Measurements from ENCODE around the gene HS6ST2. TPM values are rescaled to one million over a fixed set of nuclear protein-coding genes. Genes with fewer than 3 reads are reported as not detected.

Gene HS6ST2
- total RNA-seq, 1 experiment from 2014 or later: 24.6 TPM

DNA sequence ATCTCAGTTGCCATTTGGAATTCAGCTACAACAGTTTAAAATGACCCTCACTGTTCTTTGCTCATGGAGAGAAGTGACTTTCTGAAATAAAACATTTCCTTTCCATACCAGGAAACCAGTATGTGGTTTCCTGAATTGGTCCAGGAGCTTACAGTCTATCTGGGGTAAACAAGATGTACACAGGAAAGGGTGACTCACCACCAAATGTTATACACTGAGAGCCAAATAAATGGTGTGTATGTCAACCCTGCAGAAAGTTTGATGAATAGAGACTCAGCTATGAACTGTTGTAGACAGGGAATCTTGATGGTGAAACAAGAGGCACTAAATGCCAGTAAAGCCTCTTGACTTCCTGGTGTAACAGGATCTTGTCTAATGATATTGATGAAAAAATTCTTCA, 100.4 kb downstream of the HS6ST2 start (continued):
- TF ChIP-seq CBX3 (IDR thresholded peaks at IDR 0.05; ENCODE audit: low read depth): no peak

DNA sequence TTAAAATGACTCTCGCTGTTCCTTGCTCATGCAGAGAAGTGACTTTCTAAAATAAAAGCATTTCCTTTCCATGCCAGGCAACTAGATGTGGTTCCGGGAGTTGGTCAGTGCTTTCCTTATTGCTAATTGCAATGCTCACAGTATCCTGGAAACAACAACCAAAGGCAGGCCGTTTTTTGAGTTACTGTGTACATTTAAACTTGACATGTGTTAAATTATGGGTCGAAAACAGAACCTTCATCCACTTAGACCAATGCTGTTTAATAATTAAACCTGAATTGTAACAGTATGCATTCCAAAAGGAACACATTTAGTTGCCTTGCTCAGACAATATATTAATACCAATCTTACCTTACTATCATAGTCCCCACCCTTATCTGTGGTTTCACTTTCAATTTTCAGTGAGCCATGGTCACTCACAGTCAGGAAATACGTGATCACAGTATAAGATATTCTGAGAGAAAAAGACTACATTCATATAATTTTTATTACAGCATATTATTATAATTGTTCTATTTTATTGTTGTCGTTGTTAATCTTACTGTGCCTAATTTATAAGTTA, 102.6 kb downstream of the HS6ST2 start:
- H3K9ac ChIP-seq (ENCODE audit: low read length): no peak overlapping the region
- H3K4me2 ChIP-seq (ENCODE audit: low read length): no peak overlapping the region
- H3K4me3 ChIP-seq (replicated peaks in 1 of 2; ENCODE audit: low read depth in 1 of 2, low read length in 2 of 2): no peak overlapping the region
- no peak for DNase-seq (ENCODE audit: low read depth, low spot score)
- no peaks in the 10 kb centered on the region for H3K9me3 ChIP-seq (ENCODE audit: control insufficient read depth in 1 of 2, insufficient read depth in 1 of 2, low read depth in 1 of 2, low read length in 2 of 2)
- no peak overlapping the region for H3K27ac ChIP-seq (ENCODE audit: low read depth, low read length)
- intact Hi-C loops (cut with micrococcal nuclease): no loop called here
- ATAC-seq: no peak
- no peaks in the 10 kb centered on the region for H4K20me1 ChIP-seq (ENCODE audit: insufficient read depth)
- ChIA-PET CTCF (no interaction called here), RAD21 (ENCODE audit: low non-redundant PET in 1 of 2, low total read pairs in 2 of 2, uncharacterized antibody in 2 of 2, unreplicated experiment in 2 of 2) (no interaction called here), POLR2A (no interaction called here)
- no peaks in the 10 kb centered on the region for H3K36me3 ChIP-seq (ENCODE audit: control insufficient read depth in 1 of 2, insufficient read depth in 2 of 2, low read length in 2 of 2)
- H3K79me2 ChIP-seq (ENCODE audit: insufficient read depth, low read length): peaks cover 5% of the 10 kb centered on the region; the same call in 1 of the 2 replicates
- no peak overlapping the region for H2AFZ ChIP-seq (ENCODE audit: low read depth, low read length, poor library complexity, severe bottlenecking)
- no peak for TF ChIP-seq CEBPB (IDR thresholded peaks at IDR 0.05; ENCODE audit: low read depth)
- TF ChIP-seq CBX3 (IDR thresholded peaks at IDR 0.05; ENCODE audit: low read depth): no peak
- no peaks in the 10 kb centered on the region for H3K9me2 ChIP-seq (ENCODE audit: insufficient read depth)
- no TSS peak for BruUV-seq (replicated peaks)
- no peaks in the 10 kb centered on the region for H3K27me3 ChIP-seq (ENCODE audit: insufficient read depth, low read length)
- H3K4me1 ChIP-seq (ENCODE audit: control insufficient read depth in 1 of 2, insufficient read depth in 2 of 2, low read length in 2 of 2): no peaks in the 10 kb centered on the region

- Histone ChIP-seq H3K4me2 (ENCODE audit: low read length) (no peak overlapping the region), H3K27me3 (ENCODE audit: insufficient read depth, low read length) (no peaks in the 10 kb centered on the region), H3K9ac (ENCODE audit: low read length) (no peak overlapping the region), H2AFZ (ENCODE audit: low read depth, low read length, poor library complexity, severe bottlenecking) (no peak overlapping the region), H3K4me3 (replicated peaks in 1 of 2; ENCODE audit: low read depth in 1 of 2, low read length in 2 of 2) (no peak overlapping the region), H3K27ac (ENCODE audit: low read depth, low read length) (no peak overlapping the region), H3K36me3 (ENCODE audit: control insufficient read depth in 1 of 2, insufficient read depth in 2 of 2, low read length in 2 of 2) (no peaks in the 10 kb centered on the region), H3K9me2 (ENCODE audit: insufficient read depth) (no peaks in the 10 kb centered on the region), H3K79me2 (ENCODE audit: insufficient read depth, low read length) (peaks cover 5% of the 10 kb centered on the region; the same call in 1 of the 2 replicates), H4K20me1 (ENCODE audit: insufficient read depth) (no peaks in the 10 kb centered on the region), H3K4me1 (ENCODE audit: control insufficient read depth in 1 of 2, insufficient read depth in 2 of 2, low read length in 2 of 2) (no peaks in the 10 kb centered on the region), H3K9me3 (ENCODE audit: control insufficient read depth in 1 of 2, insufficient read depth in 1 of 2, low read depth in 1 of 2, low read length in 2 of 2) (no peaks in the 10 kb centered on the region)
- DNase-seq (ENCODE audit: low read depth, low spot score) (no peak), ATAC-seq (no peak)
- TF ChIP-seq CBX3 (IDR thresholded peaks at IDR 0.05; ENCODE audit: low read depth) (no peak), SRF (IDR thresholded peaks at IDR 0.05; ENCODE audit: low read depth) (no peak), POLR2AphosphoS5 (IDR thresholded peaks at IDR 0.05; ENCODE audit: low read depth, low read length) (no peak), CEBPB (IDR thresholded peaks at IDR 0.05; ENCODE audit: low read depth) (peak; percentile 52), ATF3 (IDR thresholded peaks at IDR 0.05) (no peak)
- RAD21 ChIA-PET (ENCODE audit: low non-redundant PET in 1 of 2, low total read pairs in 2 of 2, uncharacterized antibody in 2 of 2, unreplicated experiment in 2 of 2): no interaction called here
- BruUV-seq (replicated peaks): no TSS peak
- CTCF ChIA-PET: no interaction called here
- POLR2A ChIA-PET: no interaction called here
- intact Hi-C loops (cut with micrococcal nuclease): no loop called here
Measured at GRCh38 chrX:132853040-132853439, 105.4 kb downstream of the HS6ST2 start.

Data from HCT116 (cell line).